ENCODE data around the gene TROAP.

The TROAP gene

DNA sequence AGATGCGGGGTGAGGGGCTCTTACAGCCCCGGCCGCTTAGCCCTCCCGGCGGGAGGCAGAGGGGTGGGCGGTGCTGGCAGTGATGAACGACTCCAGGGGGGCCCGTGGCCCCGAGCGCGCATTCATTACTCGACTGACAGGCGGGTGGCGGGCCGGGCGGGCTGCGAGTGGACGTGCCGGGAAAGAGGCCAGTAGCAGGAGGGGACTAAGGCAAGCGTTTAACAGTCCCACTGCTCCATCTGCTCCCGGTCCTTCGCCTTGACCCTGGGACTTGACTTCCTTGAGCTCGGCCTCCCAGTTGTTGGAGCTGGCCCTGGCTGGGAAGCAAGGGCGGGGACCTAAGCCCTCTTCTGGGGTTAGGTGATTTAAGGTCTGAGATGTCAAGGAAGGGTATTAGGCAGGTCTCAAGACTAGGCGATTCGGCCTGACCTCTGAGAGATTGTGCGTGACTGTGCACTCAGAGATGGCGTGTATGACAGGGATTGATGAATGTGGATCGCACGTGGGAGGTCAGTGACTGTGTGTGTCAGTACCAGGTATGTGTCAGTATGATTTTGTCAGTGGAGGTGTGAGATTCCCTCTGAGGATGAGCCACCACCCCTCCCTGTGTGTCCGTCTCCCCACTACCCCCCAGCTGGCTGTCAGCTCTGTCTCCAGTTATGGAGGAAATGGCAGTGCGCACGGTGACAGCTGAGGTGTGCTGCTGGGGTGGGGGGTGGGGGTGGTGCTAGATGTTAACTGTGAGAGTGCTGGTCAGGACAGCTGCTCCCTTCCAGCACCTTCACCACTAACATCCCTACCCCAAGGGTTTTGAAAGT, 20.1 kb downstream of the TROAP start:
- peak; percentile 41 for DNase-seq (ENCODE audit: low spot score)

- no peak for DNase-seq (ENCODE audit: low spot score)
These were observed 21.5 kb downstream of the TROAP start for GRCh38 chr12:49344486-49345050.

GRCh38 chr12:49345051-49345824, 22.2 kb downstream of the TROAP start:
- DNase-seq (ENCODE audit: low spot score): no peak

- no peak for DNase-seq (ENCODE audit: low spot score)
These were observed 23.0 kb downstream of the TROAP start for GRCh38 chr12:49345825-49346658.

GRCh38 chr12:49346659-49347310, 23.7 kb downstream of the TROAP start, which contains the start of gene DNAJC22:
Gene DNAJC22, plus strand, starts transcription at chr12:49346888. Its CDS starts 1,985 bp downstream, at chr12:49348873.
- DNase-seq (ENCODE audit: low spot score): no peak

DNA sequence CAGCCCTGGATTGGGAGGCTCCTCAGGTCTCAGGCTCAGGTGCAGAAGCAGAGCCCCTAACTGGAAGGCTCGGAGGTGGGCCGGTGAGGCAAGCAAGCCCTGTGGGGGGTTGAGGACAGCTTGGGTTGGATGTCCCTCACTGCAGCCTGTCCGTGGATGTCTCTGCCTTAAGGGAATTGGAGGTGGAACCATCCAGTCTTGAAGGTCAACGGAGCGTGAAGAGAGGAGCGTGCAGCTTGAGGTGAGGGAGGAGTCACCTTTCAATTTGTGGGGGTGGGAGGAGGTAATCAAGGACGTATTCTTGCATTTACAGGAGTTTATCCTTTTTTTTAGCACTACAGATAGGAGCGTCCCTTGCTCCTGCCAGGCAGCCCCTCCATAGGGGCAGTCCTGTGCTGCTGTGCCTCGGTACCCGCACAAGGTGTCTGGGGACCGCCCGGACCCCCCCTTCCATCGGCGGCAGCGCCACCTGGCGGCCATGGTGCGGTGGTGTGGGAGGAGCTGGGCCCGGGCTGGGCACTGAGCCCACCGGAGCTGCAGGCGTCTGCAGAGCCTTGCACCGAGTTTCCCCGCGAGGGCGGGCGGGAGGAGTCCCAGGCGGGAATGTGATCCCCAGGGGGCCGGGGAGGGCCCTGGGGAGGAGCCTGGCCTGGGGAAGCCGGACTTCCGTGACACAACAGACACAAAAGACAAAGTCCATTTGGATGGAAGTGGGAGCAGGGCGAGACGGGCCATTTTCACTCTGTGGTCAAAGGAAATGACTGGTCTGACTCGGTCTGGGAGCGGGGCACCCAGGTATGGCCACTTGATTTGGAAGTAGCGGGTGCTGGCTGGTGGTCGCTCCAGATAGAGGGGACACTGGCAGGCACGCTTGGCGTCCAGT, 24.5 kb downstream of the TROAP start:
- peak; percentile 68 for DNase-seq (ENCODE audit: low spot score)

GRCh38 chr12:49348781-49349180, 25.7 kb downstream of the TROAP start:
- no peak for DNase-seq (ENCODE audit: low spot score)

DNA sequence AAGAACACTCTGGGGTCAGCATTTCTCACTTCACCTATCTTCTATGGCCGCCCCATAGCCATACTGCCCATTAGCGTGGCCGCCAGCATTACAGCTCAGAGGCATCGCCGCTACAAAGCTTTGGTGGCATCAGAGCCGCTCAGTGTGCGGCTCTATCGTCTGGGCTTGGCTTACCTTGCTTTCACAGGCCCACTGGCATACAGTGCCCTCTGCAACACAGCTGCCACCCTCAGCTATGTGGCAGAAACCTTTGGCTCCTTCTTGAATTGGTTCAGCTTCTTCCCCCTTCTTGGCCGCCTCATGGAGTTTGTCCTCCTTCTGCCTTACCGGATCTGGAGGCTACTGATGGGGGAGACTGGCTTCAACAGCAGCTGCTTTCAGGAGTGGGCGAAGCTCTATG, 26.2 kb downstream of the TROAP start:
- no peak for DNase-seq (ENCODE audit: low spot score)

DNA sequence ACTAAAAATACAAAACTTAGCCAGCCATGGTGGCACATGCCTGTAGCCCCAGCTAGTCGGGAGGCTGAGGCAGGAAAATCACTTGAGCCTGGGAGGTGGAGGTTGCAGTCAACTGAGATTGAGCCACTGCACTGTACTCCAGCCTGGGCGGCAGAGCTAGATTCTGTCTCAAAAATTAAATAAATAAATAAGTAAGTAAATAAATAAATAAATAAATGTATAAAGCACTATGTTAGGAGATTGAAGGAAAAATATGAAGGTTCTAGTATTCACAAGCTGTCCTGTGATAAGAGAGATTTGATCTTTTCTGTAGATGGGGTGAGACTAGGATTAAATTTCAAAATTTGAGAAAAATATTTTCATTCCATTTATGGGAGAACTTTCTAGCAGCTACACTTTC, 29.3 kb downstream of the TROAP start:
- no peak for DNase-seq (ENCODE audit: low spot score)

- DNase-seq (ENCODE audit: low spot score): no peak
These were observed 32.9 kb downstream of the TROAP start for GRCh38 chr12:49355913-49356312.

DNA sequence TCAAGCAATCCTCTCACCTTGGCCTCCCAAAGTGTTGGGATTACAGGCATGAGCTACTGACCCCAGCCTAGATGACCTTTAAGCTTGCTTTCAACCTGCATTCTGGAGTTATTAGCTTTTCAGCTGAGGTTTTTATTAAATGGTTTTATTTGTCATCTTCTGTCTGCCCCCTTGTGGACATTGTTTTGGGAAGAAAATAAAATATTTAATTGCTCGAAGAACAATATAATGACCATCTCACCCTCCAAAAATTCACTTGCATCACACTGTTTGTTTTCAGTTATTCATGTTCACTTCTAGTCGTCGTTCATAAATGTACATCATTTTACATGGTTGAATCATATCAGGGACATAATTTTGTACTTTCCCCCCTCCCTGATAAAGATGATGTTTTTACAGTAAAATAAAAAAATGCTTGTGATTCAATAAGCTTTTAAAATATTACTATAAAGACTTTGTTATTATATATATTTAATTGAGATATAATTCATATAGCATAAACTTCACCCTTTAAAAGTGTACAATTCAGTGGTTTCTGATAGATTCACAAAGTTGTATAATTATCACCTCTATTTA, 34.1 kb downstream of the TROAP start:
- DNase-seq (ENCODE audit: low spot score): peak; percentile 47

- peak; percentile 87 for DNase-seq (ENCODE audit: low spot score)
These were observed 35.6 kb downstream of the TROAP start for GRCh38 chr12:49358483-49359141.

DNA sequence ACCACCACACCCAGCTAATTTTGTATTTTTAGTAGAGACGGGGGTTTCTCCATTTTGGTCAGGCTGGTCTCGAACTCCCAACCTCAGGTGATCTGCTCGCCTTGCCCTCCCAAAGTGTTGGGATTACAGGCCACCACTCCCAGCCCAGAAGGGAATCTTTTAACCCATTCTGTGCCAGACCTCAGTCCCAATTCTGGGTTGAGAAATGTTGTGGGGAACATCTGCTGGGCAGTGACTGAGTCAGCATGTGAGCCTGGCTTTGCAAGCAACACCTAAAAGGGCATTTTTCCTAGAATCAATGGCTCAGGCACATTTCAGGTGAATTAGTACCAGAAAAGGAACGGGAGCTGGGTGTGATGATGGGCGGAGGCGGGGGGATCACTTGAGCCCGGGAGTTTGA, 36.6 kb downstream of the TROAP start:
- no peak for DNase-seq (ENCODE audit: low spot score)

- DNase-seq (ENCODE audit: low spot score): no peak
These were observed 39.0 kb downstream of the TROAP start for GRCh38 chr12:49362077-49362476.

DNA sequence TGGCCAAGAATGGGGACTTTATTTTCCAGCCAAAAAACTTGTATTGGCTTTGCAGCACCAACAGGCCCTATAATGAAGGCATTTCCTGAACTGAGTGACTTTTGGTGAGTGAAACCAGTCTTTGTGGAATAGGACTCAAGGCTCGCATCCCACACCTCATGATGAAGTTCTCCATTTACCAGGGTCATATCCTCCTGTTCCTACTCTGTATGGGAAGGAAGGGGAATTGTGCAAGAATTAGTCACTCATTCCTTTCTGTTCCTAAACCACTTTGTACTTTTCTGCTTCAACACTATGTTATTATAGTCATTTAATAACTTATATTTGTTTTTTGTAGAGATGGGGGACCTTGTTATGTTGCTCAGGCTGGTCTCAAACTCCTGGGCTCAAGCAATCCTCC, 41.9 kb downstream of the TROAP start:
- DNase-seq (ENCODE audit: low spot score): no peak

DNA sequence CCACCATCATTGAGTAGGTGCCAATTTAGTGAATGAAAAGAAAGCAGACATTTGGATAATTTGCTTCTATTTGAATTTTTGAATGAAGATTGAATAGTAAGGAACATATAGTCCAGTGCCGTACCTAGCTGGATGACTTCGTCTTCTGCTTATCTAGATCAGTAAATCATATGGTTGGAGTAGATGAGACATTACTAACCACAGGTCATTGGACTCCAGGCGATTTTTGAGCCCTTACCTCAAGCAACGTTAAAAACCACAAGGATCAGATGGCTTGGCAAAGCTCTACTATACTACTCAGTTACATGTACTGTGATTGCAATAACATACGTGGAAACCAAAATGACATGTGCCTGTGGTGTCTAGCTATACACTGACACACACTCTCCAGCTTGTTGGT, 42.5 kb downstream of the TROAP start:
- no peak for DNase-seq (ENCODE audit: low spot score)

- DNase-seq (ENCODE audit: low spot score): no peak
These were observed 43.1 kb downstream of the TROAP start for GRCh38 chr12:49366096-49366651.

GRCh38 chr12:49366652-49367380, 43.8 kb downstream of the TROAP start:
- DNase-seq (ENCODE audit: low spot score): peak; percentile 88

Measured in cerebellar cortex (tissue), 1 donor.